ENCODE data around the gene DGUOK.

DNA sequence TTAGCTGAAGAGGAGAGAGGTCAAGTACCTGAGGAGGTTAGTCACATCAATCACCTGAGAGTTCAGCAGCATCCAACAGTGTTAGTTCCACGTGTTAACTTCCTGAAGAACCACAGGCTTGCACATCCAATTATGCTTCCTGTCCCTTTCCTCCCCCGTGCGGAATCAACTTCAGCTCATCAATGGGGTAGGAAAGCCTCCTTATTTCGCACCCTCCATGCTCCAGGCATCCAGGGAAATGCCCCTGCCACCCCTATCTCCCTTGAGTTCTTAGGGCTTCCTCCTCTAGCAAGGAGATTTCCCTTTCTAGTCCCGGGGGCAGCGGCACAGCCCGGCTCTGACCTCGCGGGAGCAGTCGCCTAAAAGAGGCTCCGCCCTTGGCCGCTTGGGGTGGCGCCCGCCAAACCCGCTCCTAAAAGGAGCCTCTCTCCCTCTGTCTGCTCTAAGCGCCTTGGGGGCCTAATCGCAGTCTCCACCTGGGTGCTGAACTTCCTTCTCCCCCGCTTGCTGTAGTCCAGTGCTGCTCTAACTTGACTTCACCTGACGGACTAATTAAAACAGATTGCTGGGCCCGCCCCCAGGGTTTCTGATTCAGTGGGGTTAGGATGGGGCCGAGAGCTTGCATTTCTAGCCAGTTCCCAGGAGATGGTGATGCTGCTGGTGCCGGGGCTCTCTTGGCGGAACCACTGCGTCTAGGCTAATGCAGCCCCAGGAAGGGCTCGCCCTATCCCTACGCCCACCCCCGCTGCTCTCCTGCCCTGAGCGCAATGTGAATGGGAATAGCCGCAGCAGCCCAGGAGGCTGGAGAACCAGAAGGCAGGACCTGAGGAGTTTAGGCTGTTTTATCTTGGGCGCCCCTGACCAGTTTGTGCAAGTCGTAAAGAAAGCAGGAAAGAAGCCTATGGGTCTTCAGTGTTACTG, 54.7 kb downstream of the DGUOK start:
- TF ChIP-seq ZNF274 (IDR thresholded peaks at IDR 0.05; ENCODE audit: low read depth, low read length) = no peak
- TF ChIP-seq YY1 (IDR thresholded peaks at IDR 0.05; ENCODE audit: insufficient read depth, insufficient read length) = no peak

Measured in NT2/D1 (cell line).